HG02678 (cell line): ENCODE data around the gene LRR1.
"Not testable (repeated sequence)": the region's sequence is repeated elsewhere in the genome, so short reads cannot be mapped to it uniquely, and the experiment has no call there.

Experiments used
- ATAC-seq: cut with Tn5 transposase; IDR thresholded peaks from one replicate; pipeline ENCODE4 v1.9.1; 2021; ENCODE audit warnings: mild to moderate bottlenecking, moderate library complexity; ENCODE audit not compliant: unreplicated experiment

Gene LRR1

DNA sequence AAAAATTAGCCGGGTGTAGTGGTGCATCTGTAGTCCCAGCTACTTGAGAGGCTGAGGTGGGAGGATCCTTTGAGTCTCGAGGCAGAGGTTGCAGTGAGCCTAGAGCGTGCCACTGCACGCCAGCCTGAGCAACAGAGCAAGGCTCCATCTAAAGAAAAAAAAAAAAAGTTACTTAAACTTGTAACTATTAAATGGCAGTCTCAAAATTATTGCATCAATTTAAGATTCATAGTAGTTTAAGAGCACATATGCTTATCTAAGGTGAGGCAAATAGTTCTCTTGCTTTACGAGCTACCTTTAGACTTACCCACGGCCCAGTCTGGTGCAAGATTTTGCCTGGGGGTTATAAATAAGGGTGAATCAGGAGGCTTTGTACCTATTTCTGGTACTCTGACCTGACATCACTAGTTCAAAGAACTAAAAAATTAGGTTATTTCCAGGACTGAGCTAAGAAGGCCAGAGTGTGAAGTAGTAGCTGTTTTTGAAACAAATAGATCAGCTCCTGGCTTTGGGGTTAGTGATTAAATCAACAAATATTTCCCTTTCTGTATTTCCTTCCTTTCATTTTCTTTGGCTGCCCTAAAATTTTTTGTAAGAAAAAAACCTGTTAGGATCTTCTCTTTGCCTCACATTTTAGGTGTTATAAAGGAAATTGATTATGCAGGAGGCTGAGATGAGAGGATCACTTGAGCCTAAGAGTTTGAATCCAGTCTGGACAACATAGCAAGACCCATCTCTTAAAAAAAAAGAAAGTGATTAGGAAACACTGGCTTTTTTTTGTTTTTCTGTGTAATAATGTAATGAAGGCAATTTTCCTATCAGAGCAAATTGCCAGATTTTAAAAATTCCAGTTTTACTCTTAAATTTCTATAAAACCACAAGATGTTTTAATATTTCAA lies 25.4 kb downstream of the LRR1 start:
- no peak for ATAC-seq

DNA sequence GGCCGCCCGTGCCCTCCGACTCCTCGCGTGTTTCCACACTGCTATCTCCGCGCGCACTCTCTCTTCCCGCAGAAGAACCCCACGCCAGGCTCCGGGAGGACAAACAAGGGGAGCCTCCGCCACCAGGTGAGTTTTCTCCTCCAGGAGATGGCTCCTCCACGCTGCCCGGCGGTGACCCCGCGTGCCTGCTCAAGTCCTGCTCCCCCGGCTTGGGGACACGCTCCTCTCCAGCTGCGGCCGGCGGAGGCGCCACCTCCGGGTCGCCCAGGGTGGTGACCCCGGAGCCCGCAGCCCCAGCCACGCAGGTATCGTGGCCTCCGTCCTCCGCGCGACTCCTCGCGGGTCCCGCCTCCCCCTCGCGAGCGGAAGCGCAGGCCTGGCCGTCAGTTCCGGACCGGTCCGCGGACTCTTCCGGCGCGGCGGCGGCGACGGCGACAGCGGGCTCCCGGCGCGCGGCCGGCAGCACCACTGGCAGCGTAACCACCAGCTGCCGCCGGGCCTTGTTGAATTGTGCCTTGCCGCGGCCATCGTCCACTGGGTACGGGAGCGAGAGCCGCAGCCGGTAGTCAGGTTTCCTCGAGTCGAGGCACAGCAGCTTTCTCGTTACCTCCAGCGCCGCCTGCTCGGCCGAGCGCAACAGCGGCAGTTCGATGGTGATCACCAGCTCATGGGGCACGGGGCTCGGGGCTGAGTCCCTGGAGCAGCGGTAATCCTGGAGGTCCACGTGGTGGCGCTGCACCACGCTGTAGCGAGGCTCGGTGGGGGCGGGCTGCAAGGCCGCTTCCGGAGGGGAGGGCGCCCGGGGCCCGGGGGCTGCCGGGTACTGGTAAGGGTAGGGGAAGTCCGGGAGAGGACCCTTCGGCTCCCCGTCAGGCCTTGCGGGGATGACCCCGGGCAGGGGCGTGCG lies 35.2 kb downstream of the LRR1 start:
- ATAC-seq = peak; percentile 78

- peak; percentile 25 for ATAC-seq
These were observed 36.0 kb downstream of the LRR1 start, which contains the start of gene DNAAF2 for GRCh38 chr14:49634547-49635334. Gene DNAAF2 (minus strand): TSS chr14:49635244. CDS start chr14:49635149, 95 bp downstream.

- ATAC-seq = no peak
These were observed 38.1 kb downstream of the LRR1 start for GRCh38 chr14:49636866-49637265.

DNA sequence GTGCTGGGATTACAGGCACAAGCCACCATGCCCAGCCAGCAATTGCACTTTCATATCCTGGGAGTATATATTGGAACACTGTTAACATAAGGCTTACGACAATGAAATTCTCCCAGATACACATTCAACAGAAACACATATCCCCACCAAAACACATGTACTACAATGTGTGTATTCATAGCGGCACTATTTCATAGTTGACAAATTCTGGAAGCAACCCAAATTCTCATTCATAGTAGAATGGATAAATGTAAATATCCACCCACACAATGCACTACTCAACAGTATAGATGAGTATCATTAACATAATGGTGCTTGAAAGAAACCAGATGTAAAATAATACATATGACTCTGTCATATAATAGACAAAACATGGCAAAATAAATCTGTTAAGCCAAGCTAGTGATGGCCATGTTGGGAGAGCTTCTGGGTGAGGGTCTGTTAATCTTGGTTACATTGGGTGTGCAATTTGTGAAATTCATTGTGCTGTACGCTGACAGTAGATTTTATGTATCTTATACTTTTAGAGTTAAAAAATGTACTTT lies 38.9 kb downstream of the LRR1 start:
- no peak for ATAC-seq

DNA sequence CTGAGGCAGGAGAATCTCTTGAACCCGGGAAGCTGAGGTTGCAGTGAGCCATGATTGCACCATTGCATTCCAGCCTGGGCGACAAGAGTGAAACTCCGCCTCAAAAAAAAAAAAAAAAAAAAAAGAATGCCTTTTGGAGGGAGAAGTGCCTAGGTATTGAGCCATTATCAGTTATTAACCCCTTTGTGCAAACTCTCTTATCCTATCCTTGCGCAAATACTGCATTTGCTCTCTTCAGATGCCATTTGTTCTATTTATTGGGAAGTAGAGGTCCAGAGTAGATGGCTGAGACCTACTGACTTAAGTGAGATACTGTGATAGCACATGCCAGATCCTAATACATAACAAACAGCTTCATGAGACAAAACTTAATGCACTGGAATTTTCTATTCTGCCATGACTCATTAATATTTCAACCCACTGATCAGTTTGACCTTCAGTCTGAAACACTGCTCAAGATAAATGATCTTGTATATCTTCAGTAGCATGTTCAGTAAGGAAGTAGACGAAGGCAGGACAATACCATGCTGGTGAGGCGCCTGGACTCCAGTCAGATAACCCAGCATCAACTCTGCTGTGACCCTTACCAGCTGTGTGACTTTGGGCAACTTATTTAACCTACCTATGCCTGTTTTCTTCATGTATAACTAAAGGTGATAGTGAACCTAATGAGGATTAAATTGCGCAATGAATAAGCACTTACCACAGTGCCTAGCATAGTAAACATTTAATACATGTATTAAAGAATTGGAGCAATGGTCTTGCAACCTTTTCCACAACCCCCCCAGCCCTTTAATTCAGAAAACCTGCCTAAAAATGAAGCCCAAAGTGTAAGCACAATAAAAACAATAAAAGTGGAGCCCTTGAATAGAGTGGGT lies 42.0 kb downstream of the LRR1 start:
- ATAC-seq = no peak

DNA sequence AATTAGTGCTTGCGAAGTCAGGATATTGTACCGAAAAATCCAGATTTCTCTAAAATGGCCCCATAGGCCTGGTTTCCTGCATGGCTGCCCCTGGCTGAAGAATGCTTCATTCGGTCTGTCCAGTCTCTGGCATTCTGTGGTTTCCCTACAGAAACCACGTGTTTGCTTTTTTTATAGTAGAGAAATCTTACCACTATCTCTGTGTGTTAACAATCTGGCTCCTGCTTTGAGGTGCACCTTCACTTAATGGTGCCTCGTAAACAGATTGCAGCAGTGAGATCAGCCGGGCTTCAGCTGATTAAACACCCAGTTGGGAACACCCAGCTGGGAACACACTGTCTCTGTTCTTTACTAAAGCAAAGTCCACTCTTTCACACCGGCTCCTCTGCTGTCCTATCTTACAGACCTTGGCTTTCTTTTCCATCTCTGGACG lies 43.0 kb downstream of the LRR1 start:
- ATAC-seq = no peak

DNA sequence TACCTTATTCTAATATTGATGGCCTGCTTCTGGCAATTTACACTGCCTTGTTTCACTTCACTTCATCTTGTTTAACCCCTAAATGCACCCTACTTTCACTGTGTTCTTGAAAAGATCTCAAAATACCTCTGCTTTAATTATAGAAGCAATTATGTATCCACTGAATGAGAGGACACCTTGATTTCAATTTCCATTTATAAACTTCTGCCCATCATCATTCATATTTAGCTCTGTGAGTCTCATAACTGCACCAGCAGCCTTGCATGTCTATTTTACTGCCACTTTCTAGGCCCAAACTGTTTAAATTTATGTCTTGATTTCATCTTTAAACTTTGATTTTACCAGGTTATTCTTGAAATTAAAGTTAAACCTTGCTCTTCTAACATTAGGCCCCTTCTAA lies 43.4 kb downstream of the LRR1 start:
- no peak for ATAC-seq

DNA sequence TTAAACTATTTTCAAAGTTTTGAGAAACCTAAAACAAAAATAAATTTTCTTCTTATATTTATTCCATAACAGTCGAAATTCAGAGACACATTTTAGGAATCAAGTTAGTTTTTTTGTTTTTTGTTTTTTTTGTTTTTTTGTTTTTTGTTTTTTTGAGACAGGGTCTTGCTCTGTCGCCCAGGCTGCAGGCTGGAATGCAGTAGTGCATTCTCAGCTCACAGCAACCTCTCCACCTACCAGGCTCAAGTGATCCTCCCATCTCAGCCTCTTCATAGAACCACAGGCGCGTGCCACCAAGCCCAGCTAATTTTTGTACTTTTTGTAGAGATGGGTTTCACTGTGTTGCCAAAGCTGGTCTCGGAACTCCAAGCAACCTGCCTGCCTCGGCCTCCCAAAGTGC lies 54.8 kb downstream of the LRR1 start:
- no peak for ATAC-seq

- ATAC-seq = no peak
These were observed 55.8 kb downstream of the LRR1 start for GRCh38 chr14:49654511-49654910.

GRCh38 chr14:49657500-49657899 lies 58.8 kb downstream of the LRR1 start:
- ATAC-seq = not testable (repeated sequence)

- ATAC-seq = no peak
These were observed 61.1 kb downstream of the LRR1 start for GRCh38 chr14:49659526-49660455.
